Liver (tissue), 9 donors: Measurements from ENCODE around the gene GATA6. TPM values are rescaled to one million over a fixed set of nuclear protein-coding genes. Genes with fewer than 3 reads are reported as not detected.

Experiments
- DNase-seq: peaks from one replicate; pipeline ENCODE4 v3.0.0-alpha.2; 2017; ENCODE audit warnings: low spot score
- H3K27ac ChIP-seq, 2 donors: one replicate each; pipeline ENCODE4 v1.7.0; 2013; ENCODE audit warnings: inconsistent platforms in 2 of 2, low read length in 2 of 2, control low read depth in 1 of 2, low read depth in 1 of 2, mild to moderate bottlenecking in 1 of 2
- H3K27me3 ChIP-seq, 4 donors: one replicate each; pipeline versions ENCODE4 v1.6.1 to v1.7.0; 2013; ENCODE audit warnings: low read length in 3 of 4, inconsistent platforms in 1 of 4, mild to moderate bottlenecking in 1 of 4, moderate library complexity in 1 of 4; ENCODE audit not compliant: control insufficient read depth in 4 of 4, insufficient read depth in 4 of 4
- H3K36me3 ChIP-seq, 4 donors: one replicate each; pipeline versions ENCODE4 v1.6.1 to v1.7.0; 2013; ENCODE audit warnings: low read length in 3 of 4, mild to moderate bottlenecking in 3 of 4, low read depth in 1 of 4, moderate library complexity in 1 of 4; ENCODE audit not compliant: control insufficient read depth in 4 of 4, insufficient read depth in 3 of 4
- H3K4me1 ChIP-seq, 4 donors: one replicate each; pipeline versions ENCODE4 v1.6.1 to v1.7.0; 2013; ENCODE audit warnings: low read length in 3 of 4, mild to moderate bottlenecking in 3 of 4, moderate library complexity in 1 of 4; ENCODE audit not compliant: control insufficient read depth in 4 of 4, insufficient read depth in 4 of 4
- H3K4me3 ChIP-seq, 3 donors: one replicate each; pipeline versions ENCODE4 v1.6.1 to v1.7.0; 2013; ENCODE audit warnings: low read length in 3 of 3, control low read depth in 1 of 3, low read depth in 1 of 3, mild to moderate bottlenecking in 1 of 3
- H3K9ac ChIP-seq, 2 donors: one replicate each; pipeline ENCODE4 v1.7.0; 2013; ENCODE audit warnings: low read length in 2 of 2, mild to moderate bottlenecking in 2 of 2, moderate library complexity in 2 of 2, control low read depth in 1 of 2, low read depth in 1 of 2
- H3K9me3 ChIP-seq, 4 donors: one replicate each; pipeline versions ENCODE4 v1.6.1 to v1.7.0; 2013; ENCODE audit warnings: low read length in 3 of 4; ENCODE audit not compliant: control insufficient read depth in 4 of 4
- ATF3 ChIP-seq: IDR thresholded peaks from 2 replicates; pipeline ENCODE4 v1.6.1; 2016; ENCODE audit warnings: antibody characterized with exemption
- CTCF ChIP-seq: fragments of 150-350 bp; IDR thresholded peaks from 2 replicates; pipeline ENCODE4 v1.5.1; 2017; ENCODE audit warnings: improper control_type of control experiment, low read depth, low read length; ENCODE audit not compliant: missing input control
- EGR1 ChIP-seq, 2 donors: IDR thresholded peaks; 2 replicates each; pipeline ENCODE4 v1.6.1; 2016 to 2018; ENCODE audit warnings: antibody characterized with exemption in 2 of 2, low read depth in 2 of 2
- FOXA1 ChIP-seq: IDR thresholded peaks from 2 replicates; pipeline ENCODE4 v1.6.1; 2016; ENCODE audit warnings: antibody characterized with exemption
- FOXA2 ChIP-seq: IDR thresholded peaks from 2 replicates; pipeline ENCODE4 v1.6.1; 2016; ENCODE audit warnings: antibody characterized with exemption
- GABPA ChIP-seq, 2 donors: IDR thresholded peaks in 1 of 2; conservative IDR thresholded peaks in 1 of 2; 2 replicates each; pipeline ENCODE4 v1.6.1; 2016; ENCODE audit warnings: antibody characterized with exemption in 2 of 2, mild to moderate bottlenecking in 1 of 2, moderate library complexity in 1 of 2
- HNF4A ChIP-seq, 2 donors: conservative IDR thresholded peaks; 2 replicates each; pipeline ENCODE4 v1.6.1; 2016; ENCODE audit warnings: antibody characterized with exemption in 2 of 2, mild to moderate bottlenecking in 2 of 2
- JUND ChIP-seq, 2 donors: IDR thresholded peaks; 2 replicates each; pipeline ENCODE4 v1.6.1; 2016; ENCODE audit warnings: antibody characterized with exemption in 2 of 2
- MAX ChIP-seq: IDR thresholded peaks from 2 replicates; pipeline ENCODE4 v1.6.1; 2016; ENCODE audit warnings: antibody characterized with exemption
- NR2F2 ChIP-seq: IDR thresholded peaks from 2 replicates; pipeline ENCODE4 v1.6.1; 2016; ENCODE audit warnings: antibody characterized with exemption
- RAD21 ChIP-seq, 2 donors: IDR thresholded peaks; 2 replicates each; pipeline ENCODE4 v1.6.1; 2016; ENCODE audit warnings: antibody characterized with exemption in 2 of 2, mild to moderate bottlenecking in 2 of 2
- REST ChIP-seq: IDR thresholded peaks from 2 replicates; pipeline ENCODE4 v1.6.1; 2016; ENCODE audit warnings: antibody characterized with exemption, mild to moderate bottlenecking
- RXRA ChIP-seq, 2 donors: IDR thresholded peaks; 2 replicates each; pipeline ENCODE4 v1.6.1; 2017 to 2018; ENCODE audit warnings: antibody characterized with exemption in 2 of 2, mild to moderate bottlenecking in 1 of 2
- SP1 ChIP-seq: IDR thresholded peaks from 2 replicates; pipeline ENCODE4 v1.6.1; 2018; ENCODE audit warnings: antibody characterized with exemption, mild to moderate bottlenecking
- TAF1 ChIP-seq: conservative IDR thresholded peaks from 2 replicates; pipeline ENCODE4 v1.6.1; 2016; ENCODE audit warnings: antibody characterized with exemption, mild to moderate bottlenecking
- YY1 ChIP-seq: IDR thresholded peaks from 2 replicates; pipeline ENCODE4 v1.6.1; 2016; ENCODE audit warnings: antibody characterized with exemption, mild to moderate bottlenecking
- ZBTB33 ChIP-seq: IDR thresholded peaks from 2 replicates; pipeline ENCODE4 v1.6.1; 2016; ENCODE audit warnings: antibody characterized with exemption
- WGBS: extraction: QIAGEN DNeasy Blood & Tissue Kit; methylation state at CpG from one replicate; pipeline ENCODE4 v1.1.7; 2013; 5-methylcytosine and 5-hydroxymethylcytosine counted together
- polyA plus RNA-seq, 2 donors: library from polyadenylated mRNA; stranded (reverse) in 1 of 2; unstranded in 1 of 2; fragments of 200-250 nt in 1 of 2; fragments of >200 nt in 1 of 2; fragmentation: Nextera tagmentation in 1 of 2; extraction: Ambion mirVana in 1 of 2; gene quantifications; one replicate each; pipeline versions ENCODE4 v1.2.1 to v1.2.3, GENCODE V29; 2013 to 2015
- total RNA-seq, 2 donors: library from RNA; depleted of rRNA; stranded (reverse); fragments of >200 nt; gene quantifications; one replicate each; pipeline ENCODE4 v1.2.3, GENCODE V29; 2014
- donor health status: healthy.
- donor health status: healthy.
- donor health status: healthy.
- donor health status: healthy.
- donor health status: healthy.

Gene GATA6
- total and polyA plus RNA-seq, 4 donors = 1.8 to 6.6 (median 4.9) TPM

GRCh38 chr18:22152093-22152492, 17.3 kb upstream of the GATA6 start (continued):
- TF ChIP-seq YY1 (no peak), RAD21 (IDR thresholded peaks at IDR 0.05) (no peak)

GRCh38 chr18:22153428-22153827, 16.0 kb upstream of the GATA6 start:
- H3K27ac ChIP-seq = no peak overlapping the region
- no peaks in the 10 kb centered on the region for H3K27me3 ChIP-seq
- H3K9ac ChIP-seq = no peak overlapping the region
- H3K4me1 ChIP-seq = peaks cover 0 to 3% (median under 1%) of the 10 kb centered on the region in 4 donors
- no peak overlapping the region for H3K4me3 ChIP-seq
- no peaks in the 10 kb centered on the region for H3K9me3 ChIP-seq
- TF ChIP-seq CTCF = no peak
- TF ChIP-seq FOXA1 = no peak
- no peak for TF ChIP-seq GABPA (IDR thresholded peaks at IDR 0.05 in 1 of 2, conservative IDR thresholded peaks at IDR 0.05 in 1 of 2)
- TF ChIP-seq EGR1 (IDR thresholded peaks at IDR 0.05; ENCODE audit: low read depth in 2 of 2) = no peak
- no peak for TF ChIP-seq SP1
- TF ChIP-seq NR2F2 = no peak
- no peak for TF ChIP-seq ZBTB33
- no peak for TF ChIP-seq FOXA2
- TF ChIP-seq REST = no peak
- no peak for TF ChIP-seq YY1
- no peak for TF ChIP-seq JUND (IDR thresholded peaks at IDR 0.05)
- TF ChIP-seq RXRA (IDR thresholded peaks at IDR 0.05) = no peak
- no peak for TF ChIP-seq MAX
- TF ChIP-seq ATF3 = no peak
- TF ChIP-seq HNF4A (conservative IDR thresholded peaks at IDR 0.05) = no peak
- no peak for TF ChIP-seq TAF1
- no peak for DNase-seq
- WGBS = 82% methylated on average over 3 of the region's 3 CpGs
- H3K36me3 ChIP-seq = peaks cover 0 to 2% (median 0%) of the 10 kb centered on the region in 4 donors
